B cell (primary cell): ENCODE measurements around the gene TESK2. TPM values are rescaled to one million over a fixed set of nuclear protein-coding genes. Genes with fewer than 3 reads are reported as not detected.
A peak's percentile ranks its signal among the peaks of the same experiment; 100 is the strongest.
"Not testable (repeated sequence)": the region's sequence is repeated elsewhere in the genome, so short reads cannot be mapped to it uniquely, and the experiment has no call there.

Source experiments
- ATAC-seq: fragments of 200-7000 bp; cut with Tn5 transposase; one replicate; pipeline ENCODE4 v1.10.0; 2021; ENCODE audit warnings: low read depth, mild to moderate bottlenecking, moderate number of reproducible peaks, moderate library complexity
- CTCF ChIA-PET: fragments of 350-600 bp; sonication (Branson Sonifier 250); formaldehyde crosslinking; loops from one replicate; lab custom pipeline; 2021; ENCODE audit warnings: antibody characterized with exemption, inconsistent platforms; lab: Charles Lee
- POLR2A ChIA-PET: fragments of 350-600 bp; sonication (Branson Sonifier 250); formaldehyde crosslinking; loops from one replicate; lab custom pipeline; 2021; ENCODE audit warnings: antibody characterized with exemption; lab: Charles Lee
- DNase-seq: peaks from one replicate; pipeline ENCODE4 v3.0.0; 2013
- H2AFZ ChIP-seq: 2 replicates; pipeline ENCODE4 v1.6.1; 2012; ENCODE audit warnings: mild to moderate bottlenecking, low read depth, low read length; ENCODE audit not compliant: insufficient read depth, poor library complexity, severe bottlenecking
- H3K27ac ChIP-seq, 2 donors: 1 replicate in 1 of 2; 2 replicates in 1 of 2; pipeline ENCODE4 v1.5.1; 2012 to 2013; ENCODE audit warnings: low read length in 2 of 2, mild to moderate bottlenecking in 2 of 2, moderate library complexity in 1 of 2
- H3K27me3 ChIP-seq, 4 experiments: fragments of 200-600 bp in 1 of 4; sonication (generic) in 1 of 4; replicated peaks in 1 of 4; 1 replicate in 2 of 4; 2 replicates in 2 of 4; pipeline versions ENCODE4 v1.6.1 to v1.7.0; 2013 to 2016; ENCODE audit warnings: low read length in 3 of 4, mild to moderate bottlenecking in 2 of 4, mixed read lengths in 1 of 4, moderate library complexity in 1 of 4; ENCODE audit not compliant: insufficient read depth in 4 of 4, control insufficient read depth in 3 of 4; ENCODE audit errors: control extremely low read depth in 1 of 4
- H3K36me3 ChIP-seq, 2 experiments: replicated peaks in 1 of 2; 1 replicate in 1 of 2; 2 replicates in 1 of 2; pipeline versions ENCODE4 v1.6.1 to v1.7.1; 2013; ENCODE audit warnings: low read length in 1 of 2; ENCODE audit not compliant: insufficient read depth in 2 of 2, control insufficient read depth in 1 of 2; ENCODE audit errors: control extremely low read depth in 1 of 2, extremely low read depth in 1 of 2
- H3K4me1 ChIP-seq, 2 donors: fragments of 200-600 bp in 1 of 2; sonication (generic) in 1 of 2; 1 replicate in 1 of 2; 2 replicates in 1 of 2; pipeline versions ENCODE4 v1.5.1 to v1.6.1; 2013 to 2017; ENCODE audit warnings: low read length in 2 of 2; ENCODE audit not compliant: control insufficient read depth in 2 of 2, insufficient read depth in 2 of 2
- H3K4me2 ChIP-seq: replicated peaks from 2 replicates; pipeline ENCODE3; 2012; ENCODE audit warnings: mild to moderate bottlenecking, low read depth, low read length; ENCODE audit not compliant: poor library complexity, severe bottlenecking
- H3K4me3 ChIP-seq, 5 experiments: fragments of 200-600 bp in 1 of 5; sonication (generic) in 1 of 5; 1 replicate in 3 of 5; 2 replicates in 2 of 5; pipeline versions ENCODE4 v1.5.1 to v1.7.0; 2011 to 2016; ENCODE audit warnings: low read length in 4 of 5, mild to moderate bottlenecking in 4 of 5, low read depth in 2 of 5, control low read depth in 1 of 5, moderate library complexity in 1 of 5; ENCODE audit not compliant: insufficient read depth in 1 of 5; ENCODE audit errors: control extremely low read depth in 1 of 5, extremely low read depth in 1 of 5
- H3K79me2 ChIP-seq: fragments of 200-600 bp; sonication (generic); one replicate; pipeline ENCODE4 v1.6.0; 2016; ENCODE audit warnings: low read length; ENCODE audit not compliant: control insufficient read depth, insufficient read depth
- H3K9ac ChIP-seq: fragments of 200-600 bp; sonication (generic); 2 replicates; pipeline ENCODE4 v1.6.1; 2017; ENCODE audit warnings: mild to moderate bottlenecking, low read length, moderate library complexity
- H3K9me3 ChIP-seq, 3 donors: one replicate each; pipeline versions ENCODE4 v1.6.1 to v1.7.1; 2013; ENCODE audit warnings: low read length in 2 of 3; ENCODE audit not compliant: control insufficient read depth in 2 of 3, insufficient read depth in 1 of 3; ENCODE audit errors: control extremely low read depth in 1 of 3
- H4K20me1 ChIP-seq: 2 replicates; pipeline ENCODE4 v1.6.0; 2012; ENCODE audit warnings: mild to moderate bottlenecking, low read length; ENCODE audit not compliant: insufficient read depth, control insufficient read depth, poor library complexity, severe bottlenecking
- H3K27ac Mint-ChIP-seq: one replicate; pipeline ENCODE4 v1.8.0; 2021; ENCODE audit warnings: mixed read lengths
- H3K27me3 Mint-ChIP-seq: one replicate; pipeline ENCODE4 v1.8.0; 2021; ENCODE audit warnings: mixed read lengths
- H3K4me1 Mint-ChIP-seq: one replicate; pipeline ENCODE4 v1.8.0; 2021; ENCODE audit warnings: mixed read lengths
- H3K4me3 Mint-ChIP-seq: one replicate; pipeline ENCODE4 v1.8.0; 2021; ENCODE audit warnings: mixed read lengths
- H3K9me3 Mint-ChIP-seq: one replicate; pipeline ENCODE4 v1.8.0; 2022; ENCODE audit warnings: mixed read lengths; ENCODE audit not compliant: insufficient read depth
- EZH2 ChIP-seq: IDR thresholded peaks from 2 replicates; pipeline ENCODE4 v1.6.1; 2012; ENCODE audit warnings: borderline replicate concordance, low read depth, mild to moderate bottlenecking, moderate library complexity, low read length; ENCODE audit not compliant: insufficient read depth, poor library complexity, severe bottlenecking
- WGBS: methylation state at CpG from one replicate; pipeline ENCODE4 v1.1.5; 2013; ENCODE audit warnings: missing lambda C conversion rate; ENCODE audit not compliant: insufficient coverage; 5-methylcytosine and 5-hydroxymethylcytosine counted together
- intact Hi-C: fragments of 100-400 bp; cut with micrococcal nuclease; formaldehyde crosslinking; loops from one replicate; pipeline ENCODE4 v1.10.0; 2022
- polyA plus RNA-seq: library from polyadenylated mRNA; depleted of rRNA; stranded (reverse); fragments of >200 nt; gene quantifications from 2 replicates; pipeline ENCODE4 v1.2.3, GENCODE V29; 2012
- total RNA-seq, 2 donors: library from RNA; stranded (reverse); fragments of 120-200 nt in 1 of 2; gene quantifications; 1 replicate in 1 of 2; 2 replicates in 1 of 2; pipeline versions ENCODE4 v1.2.3 to v1.2.4, GENCODE V29; 2013 to 2022
- TF ChIP-seq, protein P1 (sequence below): fragments of 200-600 bp; IDR thresholded peaks from one replicate; pipeline ENCODE4 v1.8.0; 2022; ENCODE audit warnings: antibody characterized with exemption, mild to moderate bottlenecking

TESK2 gene
- total and polyA plus RNA-seq, 2 donors (not counting 1 experiment from before 2014, with no cell fraction given) = 21.7 to 27.0 TPM

- Histone ChIP-seq H3K9me3 (peaks cover 0 to 2% (median 0%) of the 10 kb centered on the region in 3 donors), H4K20me1 (no peaks in the 10 kb centered on the region), H3K36me3 (no peaks in the 10 kb centered on the region), H3K4me2 (no peak overlapping the region), H3K4me3 (no peak overlapping the region), H2AFZ (no peak overlapping the region), H3K27me3 (no peaks in the 10 kb centered on the region), H3K79me2 (peaks cover 5% of the 10 kb centered on the region), H3K9ac (no peak overlapping the region), H3K27ac (no peak overlapping the region), H3K4me1 (peaks cover 3 to 6% of the 10 kb centered on the region in 2 donors)
- CTCF ChIA-PET = interaction anchor here (5.0 kb wide), 1 partner anchor 14 kb away, joined by 41 read pairs; no protein-coding TSS in a partner anchor
- intact Hi-C loops = loop anchor here (10.0 kb wide), 1 partner anchor 229 kb away; the partner anchor contains the start of gene IPP
- ATAC-seq (no peak), DNase-seq (no peak)
- TF ChIP-seq EZH2 = no peak
- TF ChIP-seq, protein P1, sequence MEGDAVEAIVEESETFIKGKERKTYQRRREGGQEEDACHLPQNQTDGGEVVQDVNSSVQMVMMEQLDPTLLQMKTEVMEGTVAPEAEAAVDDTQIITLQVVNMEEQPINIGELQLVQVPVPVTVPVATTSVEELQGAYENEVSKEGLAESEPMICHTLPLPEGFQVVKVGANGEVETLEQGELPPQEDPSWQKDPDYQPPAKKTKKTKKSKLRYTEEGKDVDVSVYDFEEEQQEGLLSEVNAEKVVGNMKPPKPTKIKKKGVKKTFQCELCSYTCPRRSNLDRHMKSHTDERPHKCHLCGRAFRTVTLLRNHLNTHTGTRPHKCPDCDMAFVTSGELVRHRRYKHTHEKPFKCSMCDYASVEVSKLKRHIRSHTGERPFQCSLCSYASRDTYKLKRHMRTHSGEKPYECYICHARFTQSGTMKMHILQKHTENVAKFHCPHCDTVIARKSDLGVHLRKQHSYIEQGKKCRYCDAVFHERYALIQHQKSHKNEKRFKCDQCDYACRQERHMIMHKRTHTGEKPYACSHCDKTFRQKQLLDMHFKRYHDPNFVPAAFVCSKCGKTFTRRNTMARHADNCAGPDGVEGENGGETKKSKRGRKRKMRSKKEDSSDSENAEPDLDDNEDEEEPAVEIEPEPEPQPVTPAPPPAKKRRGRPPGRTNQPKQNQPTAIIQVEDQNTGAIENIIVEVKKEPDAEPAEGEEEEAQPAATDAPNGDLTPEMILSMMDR = no peak
- no peak overlapping the region for H3K4me3 Mint-ChIP-seq
- POLR2A ChIA-PET = interaction anchor here (1.1 kb wide), 1 partner anchor 14 kb away, joined by 3 read pairs; no protein-coding TSS in a partner anchor
- WGBS = no CpG with 5 or more reads among the region's 1 CpG
- peaks cover 14% of the 10 kb centered on the region for H3K4me1 Mint-ChIP-seq
- H3K27ac Mint-ChIP-seq = no peak overlapping the region
- no peaks in the 10 kb centered on the region for H3K27me3 Mint-ChIP-seq
- H3K9me3 Mint-ChIP-seq = no peaks in the 10 kb centered on the region
Measured at GRCh38 chr1:45526135-45526644, 35.2 kb upstream of the TESK2 start.

DNA sequence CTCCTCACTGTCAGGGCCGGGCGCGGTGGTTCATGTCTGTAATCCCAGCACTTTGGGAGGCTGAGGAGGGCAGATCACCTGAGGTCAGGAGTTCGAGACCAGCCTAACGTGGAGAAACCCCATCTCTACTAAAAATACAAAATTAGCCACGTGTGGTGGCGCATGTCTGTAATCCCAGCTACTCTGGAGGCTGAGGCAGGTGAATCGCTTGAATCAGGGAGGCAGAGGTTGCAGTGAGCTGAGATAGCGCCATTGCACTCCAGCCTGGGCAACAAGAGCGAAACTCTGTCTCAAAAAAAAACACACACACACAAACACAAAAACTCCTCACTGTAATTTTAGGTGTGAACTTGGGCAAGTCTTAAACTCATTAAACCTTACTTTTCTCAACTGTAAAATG lies 33.0 kb upstream of the TESK2 start:
- H3K27ac Mint-ChIP-seq, H3K27me3 Mint-ChIP-seq, H3K9me3 Mint-ChIP-seq, H3K4me3 ChIP-seq, H3K9ac ChIP-seq, H3K36me3 ChIP-seq, H3K27ac ChIP-seq, H3K27me3 ChIP-seq, H3K9me3 ChIP-seq, DNase-seq, H4K20me1 ChIP-seq, ATAC-seq, H3K4me3 Mint-ChIP-seq, H2AFZ ChIP-seq, H3K4me2 ChIP-seq, POLR2A ChIA-PET: not testable (repeated sequence)
- H3K4me1 Mint-ChIP-seq = peaks cover 26% of the 10 kb centered on the region
- peaks cover 18% of the 10 kb centered on the region for H3K79me2 ChIP-seq
- intact Hi-C loops = loop anchor here (10.0 kb wide), 1 partner anchor 231 kb away; the partner anchor contains the start of gene IPP
- 76% methylated on average over 5 of the region's 10 CpGs for WGBS
- peaks cover 11 to 28% of the 10 kb centered on the region in 2 donors for H3K4me1 ChIP-seq
- CTCF ChIA-PET = interaction anchor here (0.6 to 11.2 kb wide), 7 partner anchors 12 to 163 kb away, joined by 3 to 110 read pairs (median 4); partner anchors contain the start of gene AKR1A1

DNA sequence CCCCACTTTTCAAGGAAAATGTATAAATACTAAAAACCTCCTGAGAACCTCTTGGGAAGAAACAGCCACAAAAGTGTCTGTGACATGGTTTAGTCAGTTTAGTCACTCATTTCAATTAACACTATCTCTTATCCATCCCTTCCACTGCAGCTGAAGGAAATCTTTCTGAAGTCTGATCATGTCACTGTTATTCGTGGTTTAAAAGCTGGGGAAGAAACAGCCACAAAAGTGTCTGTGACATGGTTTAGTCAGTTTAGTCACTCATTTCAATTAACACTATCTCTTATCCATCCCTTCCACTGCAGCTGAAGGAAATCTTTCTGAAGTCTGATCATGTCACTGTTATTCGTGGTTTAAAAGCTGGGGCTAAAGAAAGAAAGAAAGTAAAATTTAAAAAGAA lies 32.6 kb upstream of the TESK2 start:
- WGBS = no CpG with 5 or more reads among the region's 2 CpGs
- Mint-ChIP-seq H3K4me1 (peaks cover 30% of the 10 kb centered on the region), H3K4me3 (peak overlapping the region; percentile 29), H3K27ac (peak overlapping the region; percentile 67)
- not testable (repeated sequence) for H2AFZ ChIP-seq, H3K9me3 Mint-ChIP-seq, H3K27ac ChIP-seq, H3K4me2 ChIP-seq, H4K20me1 ChIP-seq, H3K9ac ChIP-seq, H3K9me3 ChIP-seq, H3K27me3 Mint-ChIP-seq, H3K27me3 ChIP-seq, DNase-seq, ATAC-seq, H3K4me3 ChIP-seq, H3K36me3 ChIP-seq
- ChIA-PET POLR2A (interaction anchor here (3.4 kb wide), 1 partner anchor 183 kb away, joined by 11 read pairs; the partner anchor contains the start of genes MUTYH and TOE1), CTCF (interaction anchor here (0.9 to 11.2 kb wide), 5 partner anchors 12 to 163 kb away, joined by 3 to 110 read pairs (median 4); partner anchors contain the start of gene AKR1A1)
- H3K4me1 ChIP-seq = peaks cover 16 to 31% of the 10 kb centered on the region in 2 donors
- peaks cover 22% of the 10 kb centered on the region for H3K79me2 ChIP-seq
- intact Hi-C loops = loop anchor here (10.0 kb wide), 1 partner anchor 231 kb away; the partner anchor contains the start of gene IPP
